GM19351 (cell line): Measurements from ENCODE around the gene HYAL4.
"Not testable (repeated sequence)": the region's sequence is repeated elsewhere in the genome, so short reads cannot be mapped to it uniquely, and the experiment has no call there.

Source experiments
- ATAC-seq: cut with Tn5 transposase; IDR thresholded peaks from one replicate; pipeline ENCODE4 v1.9.1; 2021; ENCODE audit warnings: mild to moderate bottlenecking, moderate library complexity; ENCODE audit not compliant: unreplicated experiment

The HYAL4 gene, protein sequence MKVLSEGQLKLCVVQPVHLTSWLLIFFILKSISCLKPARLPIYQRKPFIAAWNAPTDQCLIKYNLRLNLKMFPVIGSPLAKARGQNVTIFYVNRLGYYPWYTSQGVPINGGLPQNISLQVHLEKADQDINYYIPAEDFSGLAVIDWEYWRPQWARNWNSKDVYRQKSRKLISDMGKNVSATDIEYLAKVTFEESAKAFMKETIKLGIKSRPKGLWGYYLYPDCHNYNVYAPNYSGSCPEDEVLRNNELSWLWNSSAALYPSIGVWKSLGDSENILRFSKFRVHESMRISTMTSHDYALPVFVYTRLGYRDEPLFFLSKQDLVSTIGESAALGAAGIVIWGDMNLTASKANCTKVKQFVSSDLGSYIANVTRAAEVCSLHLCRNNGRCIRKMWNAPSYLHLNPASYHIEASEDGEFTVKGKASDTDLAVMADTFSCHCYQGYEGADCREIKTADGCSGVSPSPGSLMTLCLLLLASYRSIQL

DNA sequence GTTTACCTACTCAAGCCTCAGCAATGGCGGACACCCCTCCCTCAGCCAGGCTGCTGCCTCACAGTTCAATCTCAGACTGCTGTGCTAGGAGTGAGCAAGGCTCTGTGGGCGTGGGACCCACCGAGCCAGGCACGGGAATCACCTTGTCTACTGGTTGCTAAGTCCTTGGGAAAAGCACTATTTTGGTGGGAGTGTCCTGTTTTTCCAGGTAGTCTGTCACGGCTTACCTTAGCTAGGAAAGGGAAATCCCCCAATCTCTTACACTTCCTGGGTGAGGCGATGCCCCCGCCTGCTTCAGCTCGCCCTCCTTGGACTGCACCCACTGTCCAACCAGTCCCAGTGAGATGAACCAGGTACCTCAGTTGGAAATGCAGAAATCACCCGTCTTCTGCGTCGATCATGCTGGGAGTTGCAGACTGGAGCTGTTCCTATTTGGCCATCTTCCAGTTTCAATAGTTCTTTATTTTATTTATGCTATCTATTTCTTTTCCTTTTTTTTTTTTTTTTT lies at the start of gene HYAL4:
Gene HYAL4 (plus strand): TSS at position 458 of the 508 bp plus-strand sequence. CDS start 23,105 bp downstream, outside the sequence.
- no peak for ATAC-seq

DNA sequence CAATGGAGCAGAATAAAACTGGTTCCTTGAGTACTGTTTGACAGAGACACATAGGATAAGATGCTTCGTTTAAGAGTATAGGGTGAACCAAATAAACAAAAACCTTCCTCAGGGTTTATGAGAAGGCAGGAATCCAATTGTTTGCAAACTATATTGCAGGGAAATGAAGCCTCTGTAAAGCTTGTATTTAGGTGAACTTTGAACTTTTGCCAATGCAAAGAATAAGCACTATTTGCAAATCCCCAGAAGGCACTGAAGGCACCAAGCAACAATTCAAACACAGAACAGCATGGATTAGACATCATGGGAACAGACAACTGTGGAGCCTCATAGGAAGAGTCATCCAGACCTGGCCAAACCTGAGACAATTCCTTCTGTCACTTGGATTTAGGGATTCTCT lies 49.1 kb upstream of the HYAL4 start:
- ATAC-seq: no peak

DNA sequence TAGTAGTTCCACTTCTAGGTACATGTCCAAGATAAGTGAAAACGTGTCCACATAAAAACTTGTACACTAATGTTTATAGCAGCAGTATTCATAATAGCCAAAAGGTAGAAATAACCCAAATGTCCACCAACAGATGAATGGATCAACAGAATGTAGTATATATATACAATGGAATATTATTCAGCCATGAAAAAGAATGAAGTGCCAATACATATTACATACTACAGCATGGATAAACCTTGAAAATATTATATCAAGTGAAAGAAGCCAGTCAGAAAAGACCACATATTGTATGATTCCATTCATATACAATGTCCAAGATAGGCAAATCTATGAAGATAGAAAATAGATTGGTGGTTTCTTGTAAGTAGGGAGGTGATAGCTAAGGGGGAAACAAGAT lies 48.4 kb upstream of the HYAL4 start:
- ATAC-seq: no peak

DNA sequence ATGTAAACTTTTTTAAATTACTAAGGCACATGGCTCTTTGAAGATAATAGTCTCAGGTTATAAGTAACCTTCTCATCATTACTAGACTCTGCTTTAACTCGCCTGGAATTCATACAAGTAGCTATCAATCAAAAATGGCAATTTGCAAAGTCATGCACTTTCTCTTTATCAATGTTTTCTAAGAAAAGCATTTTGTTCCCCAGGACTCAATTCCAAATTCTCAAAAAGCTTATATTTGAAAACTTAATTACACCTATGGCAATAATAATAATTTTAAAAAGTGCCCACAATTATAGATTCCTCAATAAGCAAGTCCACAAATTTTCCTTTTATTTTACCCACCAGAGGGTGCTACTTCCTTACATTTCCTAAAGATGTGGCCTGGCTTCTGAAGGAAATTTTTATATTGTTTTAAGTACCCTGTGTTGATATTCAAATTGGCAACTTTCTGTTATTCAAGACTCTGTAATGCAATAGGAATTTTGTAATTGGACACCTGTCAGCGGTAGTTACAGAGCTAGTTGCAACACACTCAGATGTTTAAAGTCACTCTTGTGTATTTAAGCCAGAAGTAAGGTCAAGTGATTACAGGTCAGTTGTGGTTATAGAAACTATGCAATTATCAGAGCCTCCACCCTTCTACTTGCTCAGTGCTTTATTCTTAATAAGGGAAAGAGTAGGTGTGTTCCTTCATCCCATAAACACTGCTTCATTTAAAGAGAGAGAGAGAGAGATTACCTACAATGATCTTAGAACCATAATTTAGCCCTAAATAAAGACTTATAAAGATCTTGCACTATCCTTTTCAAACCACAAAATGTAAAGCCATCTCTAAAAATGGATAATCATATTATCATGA lies 47.1 kb upstream of the HYAL4 start:
- ATAC-seq: peak; percentile 63

DNA sequence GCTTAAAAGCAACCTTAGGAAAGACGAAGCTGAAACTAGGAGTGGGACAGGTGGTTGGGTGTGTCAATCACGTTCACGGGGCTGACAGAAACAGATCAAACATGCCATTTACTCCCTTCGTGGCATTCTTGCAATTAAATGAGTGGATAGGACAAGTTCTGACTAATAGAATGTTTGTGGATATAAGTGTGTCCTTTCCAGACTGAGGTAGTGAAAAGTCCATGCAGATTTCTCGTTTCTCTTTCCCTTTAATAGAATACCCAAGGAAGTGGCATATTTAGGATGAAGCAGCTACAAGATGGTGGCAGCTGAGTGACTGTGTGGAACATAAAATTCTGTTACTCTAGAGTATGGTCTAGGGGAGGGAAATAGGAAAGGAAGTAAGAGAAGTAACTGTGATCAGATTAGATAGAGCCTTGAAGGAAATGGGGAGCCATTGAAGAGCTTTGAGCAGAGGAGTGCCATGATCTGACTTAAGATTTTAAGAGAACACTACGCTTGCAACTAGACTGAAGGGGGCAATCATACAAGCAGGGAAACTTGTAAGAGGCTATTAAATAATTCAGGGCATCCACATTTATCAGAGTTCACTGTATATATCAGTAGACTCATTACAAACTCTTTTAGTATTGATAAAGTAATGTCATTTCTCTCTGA lies 46.3 kb upstream of the HYAL4 start:
- ATAC-seq: no peak

DNA sequence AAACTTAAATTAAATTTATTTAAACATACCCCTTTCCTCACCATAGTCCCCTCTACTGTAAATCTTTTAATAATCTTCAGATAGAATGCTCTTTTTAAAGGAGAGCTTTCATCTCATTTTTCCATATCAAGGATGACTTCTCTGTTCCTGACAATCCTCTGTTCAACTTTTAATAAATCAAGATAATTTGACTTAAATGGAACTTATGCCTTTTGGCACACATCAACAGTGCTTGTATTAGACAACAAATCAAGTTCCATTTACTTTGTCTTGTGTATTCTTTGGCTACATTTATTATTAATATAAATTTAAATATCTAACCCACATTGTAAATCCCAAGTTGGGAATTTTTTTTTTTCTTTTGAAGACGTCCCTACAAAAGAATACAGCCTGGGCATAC lies 42.7 kb upstream of the HYAL4 start:
- ATAC-seq: no peak

DNA sequence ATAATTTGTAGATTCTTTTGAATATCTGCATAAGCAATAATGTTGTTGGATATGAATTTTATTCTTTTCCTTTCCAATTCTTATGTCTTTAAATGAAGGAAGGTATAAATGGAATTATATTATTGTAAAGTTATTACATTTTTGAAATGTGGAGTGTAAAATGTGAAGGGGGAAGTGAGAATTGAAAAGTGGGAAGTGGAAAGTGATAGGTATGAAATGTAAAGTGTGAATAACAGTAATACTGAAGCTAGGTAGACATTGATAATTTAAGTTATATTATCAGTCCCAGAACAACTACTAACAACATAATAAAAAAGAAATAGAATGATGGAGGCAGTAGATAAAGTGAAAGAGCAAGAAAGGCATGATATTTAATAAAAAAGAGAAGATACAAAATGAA lies 39.7 kb upstream of the HYAL4 start:
- peak; percentile 48 for ATAC-seq

DNA sequence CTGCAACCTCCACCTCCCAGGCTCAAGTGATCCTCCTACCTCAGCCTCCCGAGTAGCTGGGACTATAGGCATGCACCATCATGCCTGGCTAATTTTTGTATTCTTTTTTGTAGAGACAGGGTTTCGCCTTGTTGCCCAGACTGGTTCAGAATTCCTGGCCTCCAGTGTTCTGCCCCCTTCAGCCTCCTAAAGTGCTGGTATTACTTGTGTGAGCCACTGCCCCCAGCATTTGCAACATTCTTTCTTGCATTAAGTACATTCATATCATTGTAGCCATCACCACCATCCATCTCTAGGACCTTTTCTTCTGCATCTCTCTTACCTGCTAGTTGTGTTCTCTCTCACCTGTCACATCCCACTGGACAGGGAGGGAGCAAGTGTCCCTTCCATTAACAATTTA lies 35.5 kb upstream of the HYAL4 start:
- no peak for ATAC-seq

DNA sequence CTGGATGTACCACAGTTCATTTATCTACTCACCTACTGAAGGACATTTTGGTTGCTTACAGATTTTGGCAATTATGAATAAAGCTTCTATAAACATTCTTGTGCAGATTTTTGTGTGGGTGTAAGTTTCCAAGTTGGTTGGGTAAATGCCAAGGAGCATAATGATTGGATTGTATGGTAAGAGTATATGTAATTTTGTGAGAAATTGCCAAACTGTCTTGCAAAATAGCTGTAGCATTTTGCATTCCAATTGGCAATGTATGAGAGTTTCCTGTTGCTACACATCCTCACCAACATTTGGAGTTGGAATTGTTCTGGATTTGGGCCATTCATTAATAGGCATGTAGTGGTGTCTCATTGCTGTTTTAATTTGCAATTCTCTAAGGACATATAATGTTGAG lies 33.9 kb upstream of the HYAL4 start:
- no peak for ATAC-seq

DNA sequence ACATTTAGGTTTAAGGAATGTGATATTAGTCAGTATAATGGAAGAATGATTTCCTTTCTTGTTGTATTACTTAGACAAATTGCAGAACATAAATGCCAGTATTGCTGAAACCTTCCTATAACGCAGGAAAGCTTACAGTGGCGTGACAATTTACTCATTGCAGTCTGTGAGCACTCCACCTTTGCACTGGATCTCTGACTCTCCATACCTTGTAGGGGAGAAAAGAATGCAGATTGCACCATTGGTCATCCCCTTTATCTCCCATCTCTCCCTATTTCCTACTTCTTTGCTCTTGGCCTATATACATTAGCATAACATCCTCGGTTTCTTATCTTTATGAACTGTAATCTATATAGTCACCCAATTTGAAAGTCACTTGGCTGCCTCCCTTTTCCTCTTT lies 28.1 kb upstream of the HYAL4 start:
- no peak for ATAC-seq

DNA sequence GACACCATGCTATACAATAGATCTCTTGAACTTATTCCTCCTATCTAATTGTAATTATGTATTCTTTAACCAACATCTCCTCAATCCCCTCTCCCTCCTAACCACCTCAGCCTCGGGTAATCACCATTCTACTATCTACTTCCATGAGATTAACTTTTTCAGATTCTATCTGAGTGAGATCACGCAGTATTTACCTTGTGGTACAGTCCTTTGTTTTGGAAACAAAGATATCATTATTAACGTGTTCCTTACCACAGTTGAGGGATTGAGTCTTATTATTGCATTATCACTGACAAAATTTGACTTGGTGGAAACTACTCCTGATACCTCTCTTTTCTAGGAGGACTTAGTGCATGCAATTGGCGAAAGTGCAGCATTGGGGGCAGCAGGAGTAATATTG lies 26.0 kb upstream of the HYAL4 start:
- ATAC-seq: no peak

DNA sequence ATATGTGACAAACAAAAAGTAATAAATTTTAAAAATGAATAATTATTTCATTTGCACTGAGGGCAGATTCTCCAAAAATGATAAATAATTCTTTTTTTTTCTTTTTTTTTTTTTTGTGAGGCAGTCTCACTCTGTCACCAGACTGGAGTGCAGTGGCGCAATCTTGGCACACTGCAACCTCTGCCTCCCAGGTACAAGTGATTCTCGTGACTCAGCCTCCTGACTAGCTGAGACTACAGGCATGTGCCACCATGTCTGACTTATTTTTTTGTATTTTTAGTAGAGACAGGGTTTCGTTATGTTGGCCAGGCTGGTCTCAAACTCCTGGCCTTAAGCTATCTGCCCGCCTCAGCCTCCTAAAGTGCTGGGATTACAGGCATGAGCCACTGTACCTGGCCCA lies 25.2 kb upstream of the HYAL4 start:
- ATAC-seq: not testable (repeated sequence)

DNA sequence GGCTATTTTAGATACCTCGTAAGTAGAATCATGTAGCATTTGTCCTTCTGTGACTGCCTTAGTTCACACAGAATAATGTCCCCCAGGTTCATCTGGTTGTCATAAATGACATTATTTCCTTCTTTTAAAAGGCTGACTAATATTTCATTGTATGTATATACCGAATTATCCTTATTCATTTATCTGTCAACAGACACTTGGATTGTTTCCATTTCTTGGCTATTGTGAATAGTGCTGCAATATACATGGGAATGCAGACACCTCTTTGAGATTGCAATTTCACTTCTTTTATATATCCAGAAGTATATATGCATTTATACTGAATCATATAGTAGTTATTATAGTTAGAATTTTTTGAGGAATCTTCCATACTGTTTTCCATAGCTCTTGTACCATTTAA lies 24.1 kb upstream of the HYAL4 start:
- ATAC-seq: no peak

DNA sequence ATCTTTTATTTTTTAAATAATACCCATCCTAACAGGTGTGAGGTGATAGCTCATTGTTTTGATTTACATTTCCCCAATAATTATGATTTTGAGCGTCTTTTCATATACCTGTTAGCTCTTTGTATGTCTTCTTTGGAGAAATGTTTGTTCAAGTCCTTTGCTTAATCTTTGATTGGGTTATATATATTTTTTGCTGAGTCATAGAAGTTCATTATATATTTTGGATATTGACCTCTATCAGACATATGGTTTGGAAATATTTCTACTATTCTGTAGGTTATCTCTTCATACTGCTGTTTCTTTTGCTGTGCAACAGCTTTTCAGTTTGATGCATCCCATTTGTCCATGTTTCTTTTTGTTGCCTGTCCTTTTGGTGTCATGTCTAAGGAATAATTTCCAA lies 23.6 kb upstream of the HYAL4 start:
- no peak for ATAC-seq

DNA sequence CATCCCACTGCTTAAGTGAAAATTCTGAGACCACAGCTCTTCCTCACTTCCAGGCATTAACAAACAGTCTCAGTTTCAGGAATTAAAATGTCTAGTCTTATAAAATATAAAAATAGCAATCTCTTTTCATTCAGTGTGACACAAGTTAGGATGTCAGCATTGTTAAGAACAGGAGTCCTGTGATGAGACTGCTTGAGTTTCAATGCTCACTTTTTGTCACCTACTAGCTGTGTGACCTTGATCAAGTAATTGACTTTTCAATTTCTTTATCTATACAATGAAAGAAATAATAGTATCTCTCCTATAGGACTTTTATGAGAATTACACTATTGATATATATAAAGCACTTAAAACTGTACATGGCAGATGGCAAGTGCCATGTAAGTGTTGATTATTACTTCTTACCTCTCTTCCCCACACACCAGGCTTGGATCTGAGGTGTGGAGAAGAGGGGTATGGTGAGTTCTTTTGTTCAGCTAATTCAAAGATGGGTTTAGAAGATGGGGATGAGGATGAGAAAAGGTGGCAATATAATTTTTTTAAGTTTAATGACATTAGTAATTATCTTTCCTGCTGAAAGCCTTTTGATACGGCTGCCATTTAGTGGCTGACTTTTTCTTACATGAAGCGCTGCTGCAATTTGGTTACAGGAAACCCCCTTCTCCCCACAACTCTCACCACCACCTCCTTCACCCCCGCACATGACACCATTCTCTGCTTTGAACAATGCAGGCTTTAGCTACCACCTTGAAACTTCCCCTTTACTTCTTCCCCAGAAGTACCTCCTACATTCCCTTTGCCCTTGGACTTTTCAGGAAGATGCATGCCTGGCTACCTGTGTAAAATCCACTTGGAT lies 20.8 kb upstream of the HYAL4 start:
- peak; percentile 96 for ATAC-seq

DNA sequence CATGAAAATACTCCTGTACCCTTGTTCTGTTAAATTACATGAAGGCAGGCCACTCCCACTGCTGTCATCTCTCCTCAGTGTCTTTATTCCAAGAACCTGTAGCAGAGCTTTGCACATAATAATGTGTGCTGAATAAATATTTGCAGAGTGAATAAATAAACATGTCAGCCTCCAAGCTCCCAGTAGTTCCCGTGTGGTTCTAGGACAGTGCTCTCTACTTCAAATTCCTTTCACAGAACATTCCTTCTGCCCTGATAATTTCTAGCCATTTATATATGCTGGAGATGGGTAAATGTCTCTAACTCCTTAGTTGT lies 20.3 kb upstream of the HYAL4 start:
- ATAC-seq: peak; percentile 37

DNA sequence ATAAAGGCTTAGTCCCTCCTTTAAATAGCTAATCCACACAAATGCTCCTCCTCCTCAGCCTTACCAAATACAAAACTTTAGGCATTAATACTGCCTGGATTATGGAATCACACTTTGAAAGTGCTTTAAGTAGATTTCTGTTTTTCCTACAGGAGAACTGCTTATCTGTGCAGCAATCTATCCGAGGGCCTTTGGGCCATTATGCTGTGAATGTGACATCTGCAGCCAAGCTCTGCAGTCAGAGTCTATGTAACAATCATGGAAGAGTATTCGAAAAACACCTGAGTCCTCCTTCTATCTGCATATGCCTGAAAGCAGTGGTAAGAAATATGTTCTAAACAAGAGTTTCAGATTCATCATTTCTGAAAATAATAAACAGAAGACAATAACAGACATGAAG lies 16.2 kb upstream of the HYAL4 start:
- no peak for ATAC-seq

DNA sequence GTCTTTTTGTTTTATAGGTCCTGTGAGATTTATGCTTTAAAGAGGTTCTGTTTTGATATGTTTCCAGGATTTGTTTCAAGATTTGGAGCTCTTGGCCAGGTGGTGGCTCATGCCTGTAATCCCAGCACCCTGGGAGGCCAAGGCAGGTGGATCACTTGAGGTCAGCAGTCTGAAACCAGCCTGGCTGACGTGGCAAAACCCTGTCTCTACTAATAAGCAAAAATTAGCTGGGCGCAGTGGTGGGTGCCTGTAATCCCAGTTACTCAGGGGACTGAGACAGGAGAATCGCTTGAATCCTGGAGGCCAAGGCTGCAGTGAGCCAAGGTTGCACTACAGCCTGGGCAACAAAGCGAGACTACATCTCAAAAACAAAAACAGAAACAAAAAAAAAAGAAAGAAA lies 8.3 kb upstream of the HYAL4 start:
- ATAC-seq: no peak

DNA sequence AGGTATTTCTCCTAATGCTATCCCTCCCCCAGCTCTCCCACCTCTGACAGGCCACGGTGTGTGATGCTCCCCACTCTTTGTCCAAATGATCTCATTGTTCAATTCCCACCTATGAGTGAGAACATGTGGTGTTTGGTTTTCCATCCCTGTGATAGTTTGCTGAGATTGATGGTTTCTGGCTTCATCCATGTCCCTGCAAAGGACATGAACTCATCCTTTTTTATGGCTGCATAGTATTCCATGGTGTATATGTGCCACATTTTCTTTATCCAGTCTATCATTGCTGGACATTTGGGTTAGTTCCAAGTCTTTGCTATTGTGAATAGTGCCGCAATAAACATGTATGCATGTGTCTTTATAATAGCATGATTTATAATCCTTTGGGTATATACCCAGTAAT lies 5.9 kb upstream of the HYAL4 start:
- not testable (repeated sequence) for ATAC-seq

DNA sequence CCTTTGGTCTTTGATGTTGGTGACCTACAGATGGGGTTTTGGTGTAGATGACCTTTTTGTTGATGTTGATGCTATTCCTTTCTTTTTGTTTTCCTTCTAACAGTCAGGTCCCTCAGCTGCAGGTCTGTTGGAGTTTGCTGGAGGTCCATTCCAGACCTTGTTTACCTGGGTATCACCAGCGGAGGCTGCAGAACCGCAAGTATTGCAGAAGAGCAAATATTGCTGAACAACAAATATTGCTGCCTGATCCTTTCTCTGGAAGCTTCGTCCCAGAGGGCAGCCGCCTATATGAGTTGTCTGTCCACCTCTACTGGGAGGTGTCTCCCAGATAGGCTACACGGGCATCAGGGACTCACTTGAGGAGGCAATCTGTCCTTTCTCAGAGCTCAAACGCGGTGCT lies 827 bp upstream of the HYAL4 start:
- not testable (repeated sequence) for ATAC-seq

DNA sequence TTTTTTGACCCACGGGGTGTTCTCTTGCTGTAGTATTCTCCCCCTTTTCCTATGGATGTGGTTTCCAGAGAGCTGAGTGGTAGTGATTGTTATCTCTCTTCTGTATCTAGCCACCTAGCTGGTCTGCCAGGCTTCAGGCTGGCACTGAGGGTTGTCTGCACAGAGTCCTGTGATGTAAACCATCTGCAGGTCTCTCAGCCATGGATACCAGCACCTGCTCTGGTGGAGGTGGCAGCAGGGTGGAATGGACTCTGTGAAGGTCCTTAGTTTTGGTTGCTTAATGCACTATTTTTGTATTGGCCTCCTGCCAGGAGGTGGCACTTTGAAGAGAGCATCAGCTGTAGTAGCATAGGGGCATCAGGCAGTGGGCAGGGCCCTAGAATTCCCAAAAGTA lies 851 bp downstream of the HYAL4 start:
- ATAC-seq: no peak
